ENCODE data around the gene CNTN4.
A peak's percentile ranks its signal among the peaks of the same experiment; 100 is the strongest.
"Not testable (repeated sequence)": the region's sequence is repeated elsewhere in the genome, so short reads cannot be mapped to it uniquely, and the experiment has no call there.

Gene CNTN4

GRCh38 chr3:2517500-2518172 lies 419.0 kb downstream of the CNTN4 start:
- DNase-seq (ENCODE audit: low spot score), result no peak

DNA sequence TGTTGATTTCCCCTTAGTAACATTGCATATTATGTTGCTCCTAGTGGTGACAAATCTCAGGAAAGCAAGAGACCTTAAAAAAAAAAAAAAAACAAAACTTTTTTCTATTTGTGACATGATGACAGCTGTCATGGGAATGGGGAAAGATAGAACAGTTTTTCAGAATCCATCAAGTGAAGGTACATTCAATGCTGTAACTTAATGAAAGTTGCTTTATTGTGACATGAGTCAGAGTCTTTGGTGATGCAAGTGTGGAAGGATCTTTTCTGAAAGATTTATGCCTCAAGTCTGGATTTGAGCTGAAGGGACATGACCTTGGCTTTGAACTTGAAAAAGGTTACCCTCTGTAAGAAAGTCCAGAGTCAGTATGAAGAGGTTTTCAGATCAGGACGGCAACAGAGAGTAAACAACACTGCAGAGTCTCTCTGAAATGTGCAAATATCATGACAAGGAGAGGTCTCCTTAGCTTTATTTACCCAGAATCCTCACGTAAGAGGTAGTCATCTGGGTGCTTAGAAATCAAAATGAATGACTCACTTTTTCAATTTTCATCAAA lies 424.7 kb downstream of the CNTN4 start:
- DNase-seq (ENCODE audit: low spot score), result no peak

GRCh38 chr3:2525968-2526367 lies 427.3 kb downstream of the CNTN4 start:
- DNase-seq (ENCODE audit: low spot score), result no peak

DNA sequence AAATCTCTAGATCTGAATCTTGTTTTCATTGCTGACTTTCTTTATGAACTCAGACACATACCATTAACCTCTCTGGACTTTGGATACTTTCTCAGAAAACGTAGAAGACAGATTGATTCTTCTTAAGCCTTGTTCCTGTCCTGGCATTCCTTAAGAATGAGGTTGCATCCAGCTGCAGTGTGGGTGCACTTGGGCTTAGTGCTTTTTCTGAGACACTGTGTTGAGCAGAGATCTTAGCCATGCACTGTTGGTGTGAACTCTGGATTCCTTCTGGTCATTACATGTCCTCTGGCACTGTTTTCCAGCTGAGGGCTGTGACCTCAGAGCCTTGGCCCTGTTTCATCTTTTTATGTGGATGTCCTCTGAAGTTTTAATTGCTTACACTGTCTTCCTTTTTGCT lies 428.3 kb downstream of the CNTN4 start:
- DNase-seq (ENCODE audit: low spot score), result no peak

DNA sequence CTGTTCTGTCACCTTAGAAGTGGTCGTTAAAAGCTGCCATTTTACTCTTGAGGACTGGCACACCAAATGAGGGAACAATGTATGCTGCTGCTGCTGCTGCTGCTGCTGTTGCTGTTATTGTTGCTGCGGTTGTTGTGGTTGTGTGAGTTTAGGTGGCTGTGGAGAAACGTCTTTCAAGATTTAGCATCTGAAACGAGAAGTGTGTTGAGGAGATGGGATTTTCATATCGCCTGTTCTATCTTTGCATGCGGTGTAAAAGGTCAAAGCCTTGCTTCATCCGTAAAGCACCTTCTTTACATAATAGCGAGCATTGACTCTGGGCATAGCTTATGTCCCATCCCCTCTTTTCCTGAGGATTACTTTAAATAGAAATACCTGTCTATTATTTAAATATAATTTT lies 428.7 kb downstream of the CNTN4 start:
- DNase-seq (ENCODE audit: low spot score), result not testable (repeated sequence)

DNA sequence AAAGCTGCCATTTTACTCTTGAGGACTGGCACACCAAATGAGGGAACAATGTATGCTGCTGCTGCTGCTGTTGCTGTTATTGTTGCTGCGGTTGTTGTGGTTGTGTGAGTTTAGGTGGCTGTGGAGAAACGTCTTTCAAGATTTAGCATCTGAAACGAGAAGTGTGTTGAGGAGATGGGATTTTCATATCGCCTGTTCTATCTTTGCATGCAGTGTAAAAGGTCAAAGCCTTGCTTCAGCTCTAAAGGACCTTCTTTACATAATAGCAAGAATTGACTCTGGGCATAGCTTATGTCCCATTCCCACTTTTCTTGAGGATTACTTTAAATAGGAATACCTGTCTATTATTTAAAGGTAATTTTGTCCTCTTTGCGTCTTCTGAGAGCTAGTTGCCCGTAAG lies 436.1 kb downstream of the CNTN4 start:
- DNase-seq (ENCODE audit: low spot score), result not testable (repeated sequence)

GRCh38 chr3:2535206-2535605 lies 436.5 kb downstream of the CNTN4 start:
- no peak for DNase-seq (ENCODE audit: low spot score)

- DNase-seq (ENCODE audit: low spot score), result no peak
Measured at GRCh38 chr3:2536575-2536974, 437.9 kb downstream of the CNTN4 start.

DNA sequence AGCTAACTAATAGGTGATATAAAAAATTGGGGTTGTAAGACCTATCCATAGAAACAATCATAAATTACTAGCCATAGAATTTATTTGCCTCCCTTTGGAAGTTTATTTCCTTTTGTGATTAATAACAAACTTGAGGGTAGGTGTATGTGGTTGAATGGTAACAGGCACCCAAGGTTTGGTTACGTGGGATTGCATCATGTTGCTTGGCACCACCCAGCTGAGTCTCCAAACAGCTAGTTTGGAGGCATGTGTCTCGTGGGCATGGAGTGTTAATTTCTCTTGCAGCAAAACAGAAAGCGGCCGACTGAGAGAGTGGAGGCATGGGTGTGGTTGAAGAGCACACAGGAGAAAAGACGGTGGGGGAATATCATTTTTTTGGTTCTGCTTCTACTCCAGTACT lies 441.4 kb downstream of the CNTN4 start:
- DNase-seq (ENCODE audit: low spot score), result peak; percentile 8

DNA sequence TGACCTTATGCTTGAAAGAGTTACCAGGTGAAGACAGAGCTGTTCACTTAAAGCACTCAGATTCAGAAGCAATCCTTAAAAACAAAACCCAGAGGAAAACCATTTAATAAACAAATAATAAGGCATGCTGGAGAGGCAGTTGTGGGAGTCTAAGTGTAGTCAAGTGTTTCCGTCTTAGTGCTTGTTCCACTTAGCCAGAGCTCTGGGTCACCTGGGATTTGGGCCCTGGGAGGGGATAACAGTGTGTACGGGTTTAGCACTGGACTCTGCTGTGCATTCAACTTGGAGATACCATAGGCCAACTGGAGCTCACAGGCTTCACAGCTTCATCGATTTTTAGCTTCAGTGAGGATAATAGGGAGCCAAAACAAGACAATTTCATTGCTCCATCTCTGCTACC lies 444.6 kb downstream of the CNTN4 start:
- DNase-seq (ENCODE audit: low spot score), result no peak

DNA sequence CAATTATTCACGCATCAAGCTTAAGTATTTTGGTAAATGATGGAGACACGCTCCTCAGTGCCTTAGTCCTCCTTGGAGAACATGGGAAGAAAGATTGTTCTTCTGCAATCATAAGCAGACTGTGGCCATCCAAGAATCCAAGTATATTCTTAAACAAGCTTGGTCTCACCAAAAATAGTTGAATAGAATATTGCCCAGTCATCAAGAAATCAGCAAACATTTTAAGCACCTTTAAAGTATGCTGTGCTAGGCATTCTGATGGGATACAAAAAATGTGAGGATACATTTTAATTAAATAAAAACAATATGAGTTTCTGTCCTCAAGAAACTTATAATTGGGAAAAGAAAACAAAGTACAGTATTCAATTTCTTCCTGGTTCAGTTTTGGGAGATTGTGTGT lies 445.5 kb downstream of the CNTN4 start:
- no peak for DNase-seq (ENCODE audit: low spot score)

GRCh38 chr3:2544718-2545117 lies 446.1 kb downstream of the CNTN4 start:
- DNase-seq (ENCODE audit: low spot score), result no peak

GRCh38 chr3:2547049-2547448 lies 448.4 kb downstream of the CNTN4 start:
- DNase-seq (ENCODE audit: low spot score), result no peak

- DNase-seq (ENCODE audit: low spot score), result no peak
Measured at GRCh38 chr3:2554656-2555055, 456.0 kb downstream of the CNTN4 start.

DNA sequence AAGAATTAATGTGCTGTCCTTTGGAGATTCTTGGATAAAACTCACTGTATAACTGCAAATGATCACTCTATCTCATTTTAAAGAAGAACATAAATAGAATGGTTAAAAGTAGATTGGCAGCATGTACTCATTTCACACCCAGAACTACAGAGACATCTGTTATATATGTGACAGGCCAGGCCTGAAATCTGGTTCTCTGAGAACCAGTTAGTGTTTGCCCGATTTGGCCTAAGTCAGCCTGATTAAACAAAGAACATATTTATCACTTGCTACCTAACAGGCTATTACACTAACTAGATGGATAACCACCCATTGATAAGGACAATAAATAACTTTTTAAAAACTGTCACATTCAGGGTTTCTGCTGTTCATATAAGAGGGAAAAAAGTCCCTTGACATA lies 460.1 kb downstream of the CNTN4 start:
- no peak for DNase-seq (ENCODE audit: low spot score)

DNA sequence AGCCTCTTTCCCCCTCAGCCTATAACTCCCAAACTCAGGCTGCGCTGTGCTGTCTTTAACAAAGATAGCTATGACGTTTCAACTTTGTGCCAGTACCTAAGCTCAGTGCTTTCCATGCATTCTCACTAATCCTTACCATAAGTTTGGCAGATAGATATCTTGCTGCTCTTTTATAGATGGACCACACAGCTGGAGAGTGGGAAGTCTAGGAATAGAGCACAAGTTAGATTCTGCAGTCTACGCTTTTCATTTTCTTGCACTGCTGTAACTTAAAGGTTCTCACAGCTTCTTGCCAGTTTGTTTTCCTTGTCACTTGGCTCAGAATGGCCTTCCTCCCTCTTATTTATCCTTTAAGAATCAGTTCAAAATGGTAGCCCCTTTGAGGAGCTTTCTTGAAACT lies 468.8 kb downstream of the CNTN4 start:
- DNase-seq (ENCODE audit: low spot score), result no peak

DNA sequence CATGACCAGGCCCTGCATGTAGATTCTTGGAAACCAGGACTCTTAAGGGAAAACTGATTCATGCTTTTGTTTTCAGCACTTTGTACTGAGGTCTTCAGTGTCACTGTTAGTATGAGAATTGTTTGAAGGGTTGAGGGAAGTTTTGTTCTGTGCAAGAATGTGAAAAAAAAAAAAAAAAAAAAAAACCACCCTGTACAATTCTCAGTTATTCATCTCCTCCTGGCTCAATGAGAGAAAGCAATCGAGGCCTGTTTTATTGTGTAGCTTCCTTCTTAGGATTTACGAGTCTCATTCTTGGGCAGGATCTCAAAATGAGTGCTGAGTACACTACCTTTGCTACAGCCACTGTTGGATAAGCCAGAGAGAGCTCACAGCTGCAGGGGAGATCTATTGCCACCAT lies 469.5 kb downstream of the CNTN4 start:
- DNase-seq (ENCODE audit: low spot score), result no peak

- no peak for DNase-seq (ENCODE audit: low spot score)
Measured at GRCh38 chr3:2568929-2569328, 470.3 kb downstream of the CNTN4 start.

DNA sequence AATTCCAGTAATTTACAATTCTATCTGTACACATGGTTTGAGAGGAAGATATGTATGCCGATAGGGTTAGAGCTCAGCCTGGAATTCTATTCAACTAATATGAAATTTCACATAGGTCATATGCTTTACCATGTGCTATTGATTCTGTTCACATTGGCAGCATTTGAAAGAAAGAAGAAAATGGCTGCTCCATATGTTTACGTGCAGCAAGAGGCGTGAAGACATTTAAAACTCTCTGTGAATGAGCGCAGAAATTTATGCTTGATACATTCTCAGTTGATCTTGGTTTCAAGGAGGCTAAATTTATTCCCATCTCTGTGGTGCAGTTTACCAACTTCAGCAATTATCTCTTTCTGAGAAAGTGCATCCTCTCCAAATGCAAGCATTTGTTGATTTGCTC lies 478.9 kb downstream of the CNTN4 start:
- no peak for DNase-seq (ENCODE audit: low spot score)

- DNase-seq (ENCODE audit: low spot score), result no peak
Measured at GRCh38 chr3:2578560-2578959, 479.9 kb downstream of the CNTN4 start.

- no peak for DNase-seq (ENCODE audit: low spot score)
Measured at GRCh38 chr3:2579206-2579605, 480.5 kb downstream of the CNTN4 start.

DNA sequence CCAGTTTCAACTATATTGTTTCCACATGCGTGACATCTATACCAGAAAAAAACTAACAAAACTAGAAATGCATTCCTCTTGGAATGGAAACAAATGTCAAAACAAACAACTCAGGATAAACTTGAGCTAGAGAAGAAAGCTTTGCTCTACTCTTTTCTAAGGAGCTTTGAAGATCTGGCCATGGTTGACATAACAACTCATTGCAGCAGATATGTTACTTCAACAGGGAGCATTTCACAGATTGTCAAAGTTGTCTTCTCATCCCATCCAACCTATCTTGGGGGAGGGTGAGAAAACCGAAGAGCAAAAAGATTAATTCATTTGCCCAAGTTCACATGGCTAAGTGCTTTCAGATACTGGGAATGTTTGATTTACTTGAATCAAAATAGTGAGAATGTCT lies 484.4 kb downstream of the CNTN4 start:
- no peak for DNase-seq (ENCODE audit: low spot score)

- no peak for DNase-seq (ENCODE audit: low spot score)
Measured at GRCh38 chr3:2589336-2589969, 490.8 kb downstream of the CNTN4 start.

DNA sequence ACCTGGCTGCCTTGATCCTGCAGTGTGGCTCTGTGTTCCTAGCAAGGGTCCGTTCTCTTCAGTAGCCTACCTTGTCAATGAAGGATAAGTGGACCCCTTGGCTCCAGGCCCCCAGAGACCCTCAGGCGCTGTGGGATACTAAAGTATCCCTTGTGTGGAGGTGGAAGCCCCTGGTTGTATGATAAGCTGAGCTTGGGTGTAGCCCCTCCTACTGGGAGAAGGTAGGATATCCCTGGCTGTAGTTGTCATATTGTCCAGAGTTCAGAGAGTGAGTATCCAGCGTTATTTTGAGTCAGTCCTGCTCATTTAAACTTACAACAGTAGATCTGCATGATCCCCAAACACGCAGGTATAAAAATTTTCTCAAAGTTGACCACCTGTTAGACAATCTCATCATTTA lies 496.8 kb downstream of the CNTN4 start:
- no peak for DNase-seq (ENCODE audit: low spot score)
